ENCODE measurements around the gene ATXN7.

The ATXN7 gene

DNA sequence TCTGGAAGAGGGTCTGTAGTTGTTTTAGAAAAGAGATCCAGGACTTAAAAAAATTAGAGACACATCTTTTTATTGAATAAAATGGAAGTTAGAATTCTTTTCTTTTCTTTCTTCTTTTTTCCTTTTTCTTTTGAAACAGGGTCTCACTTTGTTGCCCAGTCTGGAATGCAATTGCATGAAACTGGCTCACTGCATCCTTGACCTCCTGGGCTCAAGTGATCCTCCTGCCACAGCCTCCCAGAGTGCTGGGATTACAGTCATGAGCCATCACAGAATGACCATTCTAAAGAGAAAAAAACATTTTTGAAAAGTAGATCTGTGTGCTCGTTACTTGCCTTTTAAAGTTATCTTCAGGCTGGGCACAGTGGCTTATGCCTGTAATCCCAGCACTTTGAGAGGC is 3.6 kb downstream of the ATXN7 start:
- DNase-seq = no peak

DNA sequence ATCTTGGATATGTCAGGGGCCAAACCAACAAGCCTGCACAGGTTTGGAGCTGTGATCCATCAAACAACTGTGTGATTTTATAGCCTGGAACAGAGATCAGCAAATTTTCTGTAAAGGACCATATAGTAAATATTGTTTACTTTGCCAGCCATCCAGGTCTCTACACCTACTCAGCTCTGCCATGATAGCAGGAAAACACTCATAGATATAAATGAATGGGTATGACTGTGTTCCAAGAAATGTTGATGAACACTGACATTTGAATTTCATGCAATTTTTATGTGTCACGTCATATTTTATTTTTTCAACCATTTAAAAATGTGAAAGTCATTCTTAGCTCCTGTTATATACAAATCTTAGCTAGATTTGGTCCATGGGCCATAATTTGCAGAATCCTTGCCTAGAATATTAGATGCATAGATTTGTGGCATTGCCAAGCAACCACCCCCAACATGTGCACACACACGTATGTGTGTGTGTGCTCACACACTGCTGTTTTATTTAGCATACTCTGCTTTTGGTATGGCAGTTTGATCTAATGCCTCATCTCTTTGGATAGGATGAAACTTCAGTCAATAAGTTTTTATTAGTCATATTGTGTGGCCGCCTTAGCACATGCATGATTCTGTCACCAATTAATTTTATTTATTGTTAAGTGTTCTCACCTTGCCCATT is 6.4 kb downstream of the ATXN7 start:
- DNase-seq = no peak

DNA sequence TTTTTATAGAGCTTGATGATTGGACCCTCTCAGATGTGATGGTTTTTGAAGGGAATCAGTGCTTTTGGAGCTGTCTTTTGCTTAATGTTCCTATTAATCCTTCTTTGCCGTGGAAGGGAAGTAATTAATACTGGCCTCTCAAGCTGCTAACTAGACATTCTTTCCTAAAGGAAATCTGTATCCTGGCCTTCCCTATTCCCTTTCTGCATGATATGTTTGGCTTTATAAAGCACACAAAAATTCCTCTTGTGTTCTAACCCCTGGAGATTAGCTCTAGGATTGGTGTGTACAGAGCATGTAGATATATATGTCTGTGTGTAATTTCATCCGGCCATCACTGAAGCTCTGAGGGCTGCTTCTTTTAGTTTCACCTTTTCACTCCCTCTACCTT is 6.9 kb downstream of the ATXN7 start:
- DNase-seq = no peak

DNA sequence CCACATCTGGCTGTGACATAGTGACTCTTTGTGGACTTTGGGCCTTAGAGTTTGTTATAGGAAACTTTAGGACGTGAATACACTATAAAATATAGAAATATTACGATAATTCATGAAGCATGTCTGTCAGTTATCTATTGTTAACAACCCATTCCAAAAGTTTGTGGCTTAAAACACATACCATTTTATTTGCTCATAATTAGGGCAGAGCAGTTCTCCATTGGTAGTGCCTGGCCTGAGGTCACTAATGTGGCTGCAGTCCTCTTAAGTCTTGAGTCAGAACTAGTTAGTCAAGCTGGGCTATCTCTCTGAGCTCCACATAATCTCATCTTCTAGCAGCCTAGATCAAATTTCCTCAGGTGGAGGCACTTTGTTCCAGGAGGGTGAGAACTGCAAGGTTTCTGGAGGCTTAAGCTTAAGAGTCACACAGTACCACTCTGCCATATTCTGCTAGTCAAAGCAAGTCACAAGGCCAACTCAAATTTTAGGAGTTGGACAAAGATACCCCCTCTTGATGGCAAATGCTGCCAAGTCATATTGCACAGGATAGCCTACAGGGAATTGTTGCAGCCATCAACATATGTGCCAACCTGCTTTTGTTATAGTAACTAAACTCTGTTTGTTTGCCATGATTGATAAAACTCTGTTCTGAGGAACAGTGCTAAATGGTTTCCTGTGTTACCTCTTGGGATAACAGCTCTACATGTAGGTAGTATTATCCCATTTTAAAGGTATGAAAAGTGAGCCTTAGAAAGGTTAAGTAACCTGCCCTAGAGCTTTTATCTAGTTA is 8.7 kb downstream of the ATXN7 start:
- no peak for DNase-seq

DNA sequence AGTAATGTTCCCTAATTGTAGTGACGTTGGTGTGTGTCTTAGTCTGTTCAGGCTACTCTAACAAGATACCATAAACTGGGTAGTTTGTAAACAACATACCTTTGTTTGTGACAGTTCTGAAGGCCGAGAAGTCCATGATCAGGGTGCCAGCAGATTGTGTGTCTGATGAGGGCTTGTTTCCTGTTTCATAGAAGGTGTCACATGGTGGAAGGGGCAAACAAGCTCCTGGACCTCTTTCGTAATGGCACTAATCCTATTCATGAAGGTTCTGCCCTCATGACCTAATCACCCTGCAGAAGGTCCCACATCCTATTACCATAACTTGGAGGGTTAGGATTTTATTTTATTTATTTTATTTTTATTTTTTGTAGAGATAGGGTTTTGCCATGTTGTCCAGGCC is 11.1 kb downstream of the ATXN7 start:
- DNase-seq = no peak

DNA sequence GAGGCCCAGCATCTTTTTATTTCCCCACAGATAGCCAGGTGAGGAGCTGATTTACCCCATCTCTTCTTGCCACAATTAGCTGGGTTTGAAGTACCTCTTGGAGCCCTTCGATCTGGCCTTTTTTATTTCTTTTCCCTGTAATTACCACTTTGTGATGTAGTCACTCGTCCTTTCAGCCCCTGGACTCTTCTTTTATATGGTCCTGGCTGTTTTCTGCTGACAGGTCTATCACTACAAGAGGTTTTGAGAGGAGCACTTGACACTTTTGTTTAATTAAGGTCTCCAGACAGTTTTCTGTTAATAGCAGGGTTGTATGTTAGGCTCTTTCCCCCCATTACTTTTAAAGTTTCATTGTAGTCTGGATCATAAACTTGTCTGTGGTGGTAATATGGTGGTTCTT is 11.8 kb downstream of the ATXN7 start:
- no peak for DNase-seq

DNA sequence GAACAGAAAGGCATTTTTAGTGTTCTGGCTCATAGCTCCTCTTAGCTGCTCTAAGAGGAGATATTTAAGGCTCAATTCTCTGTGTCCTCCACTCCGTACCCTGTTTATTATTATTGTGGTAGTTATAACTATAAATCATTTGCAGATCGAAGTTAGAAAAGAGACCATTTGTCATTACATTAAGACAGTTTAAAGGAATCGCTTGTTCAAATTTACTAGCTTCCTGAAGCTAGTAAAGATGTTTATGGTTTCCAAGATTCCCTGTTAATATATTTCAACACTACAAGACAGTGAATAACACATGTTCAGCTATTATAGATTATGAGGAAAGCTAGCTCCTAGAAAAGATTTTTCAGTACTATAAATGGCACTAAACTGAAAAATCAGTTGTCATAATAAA is 12.6 kb downstream of the ATXN7 start:
- DNase-seq = no peak

DNA sequence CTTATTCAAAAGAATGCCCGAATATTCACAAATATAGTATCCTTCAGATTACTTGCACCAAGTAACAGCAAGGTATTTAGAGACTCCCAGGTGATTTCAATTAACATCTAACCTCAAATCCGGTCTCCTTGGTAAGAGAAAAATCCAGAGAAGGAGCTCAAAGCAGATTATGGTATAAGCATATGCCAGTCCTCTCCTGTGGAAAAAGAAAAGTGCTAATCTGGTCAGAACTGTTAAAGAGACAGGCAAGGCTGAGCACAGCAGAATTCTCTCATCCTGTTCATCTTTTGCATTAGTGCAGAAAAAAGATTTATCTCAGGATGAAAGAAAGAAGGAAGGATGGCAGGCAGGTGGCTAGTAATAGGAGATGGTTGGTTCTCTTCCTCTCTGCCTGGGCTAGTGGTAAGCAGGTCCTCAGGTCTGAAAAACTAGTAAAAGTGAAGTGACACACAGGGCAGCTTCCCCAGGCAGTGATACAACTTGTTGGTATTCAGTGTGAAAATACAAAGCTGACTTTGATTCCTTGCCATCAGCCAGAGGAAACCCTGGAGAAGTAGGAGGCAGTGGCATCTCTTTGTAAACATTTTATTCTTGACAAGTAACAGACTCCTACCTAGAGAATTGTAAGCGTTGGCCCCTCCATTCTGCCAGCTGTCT is 14.2 kb downstream of the ATXN7 start:
- DNase-seq = no peak

DNA sequence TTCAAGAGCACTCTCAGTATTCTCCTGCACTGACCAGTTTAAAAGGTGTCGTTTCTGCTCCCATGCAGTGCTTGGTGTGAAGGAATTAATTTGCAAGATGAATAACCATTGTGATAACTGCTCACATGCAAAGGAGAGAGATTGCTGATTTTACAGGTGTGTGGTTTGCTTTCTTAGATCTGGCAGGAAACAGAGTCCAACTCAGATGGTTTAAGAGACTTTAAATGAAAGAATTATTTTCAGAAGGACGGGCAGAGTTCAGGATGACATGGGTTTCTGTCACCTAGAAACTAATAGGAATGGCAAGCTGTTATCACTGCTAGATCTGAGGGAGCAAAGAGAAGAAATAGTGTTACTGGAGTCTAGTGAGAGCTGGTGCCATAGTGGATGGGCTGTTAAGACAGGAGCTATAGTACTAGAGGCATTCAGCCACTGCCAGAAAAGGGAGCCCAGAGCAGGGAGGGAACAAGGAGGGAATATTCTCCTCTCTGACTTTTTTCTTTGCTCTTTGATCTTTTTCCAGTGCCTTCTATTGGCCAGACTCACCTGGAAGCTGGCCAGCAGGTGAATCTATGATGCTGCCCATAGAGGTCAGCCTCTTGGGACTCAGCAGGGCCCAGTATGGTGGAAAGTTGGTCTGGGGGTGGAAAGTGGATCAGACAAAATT is 14.9 kb downstream of the ATXN7 start:
- DNase-seq = no peak

DNA sequence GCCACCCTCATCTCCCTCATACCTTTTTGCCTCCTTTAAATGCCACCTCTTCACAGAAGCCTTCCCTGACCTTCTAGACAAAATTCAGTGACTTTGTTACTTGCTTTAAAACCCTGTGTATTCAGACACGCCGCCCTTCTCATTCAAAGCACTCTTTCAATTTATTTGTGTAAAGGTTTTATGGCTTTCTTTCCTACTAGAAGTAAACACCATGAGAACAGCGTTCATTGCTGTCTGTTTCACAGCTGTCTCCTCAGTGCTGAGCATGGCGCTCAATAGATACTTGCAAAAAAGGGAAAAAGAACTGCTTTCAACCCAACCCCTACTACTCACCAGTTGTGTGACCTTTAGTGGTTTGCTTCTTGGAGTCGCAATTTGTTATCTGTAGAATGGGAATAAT is 17.0 kb downstream of the ATXN7 start:
- no peak for DNase-seq

DNA sequence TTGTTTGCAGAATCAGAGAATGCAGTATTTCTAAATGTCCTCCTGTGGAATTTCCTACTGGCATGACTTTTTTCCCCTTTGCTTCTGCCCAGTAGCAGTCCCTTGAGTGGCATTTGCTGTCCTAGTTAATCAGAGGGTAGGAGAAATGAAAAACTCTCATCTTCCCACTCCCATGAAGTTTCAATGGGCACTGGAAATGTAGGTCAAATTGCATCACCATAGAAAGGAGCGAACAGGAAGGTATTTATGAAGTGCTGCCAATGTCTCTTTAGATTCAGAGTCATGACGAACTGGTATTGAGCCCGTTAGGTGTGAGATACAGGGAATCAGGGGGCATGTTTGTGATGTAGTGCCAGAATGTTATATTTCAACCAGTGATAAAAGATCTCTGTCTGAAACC is 23.2 kb downstream of the ATXN7 start:
- no peak for DNase-seq

DNA sequence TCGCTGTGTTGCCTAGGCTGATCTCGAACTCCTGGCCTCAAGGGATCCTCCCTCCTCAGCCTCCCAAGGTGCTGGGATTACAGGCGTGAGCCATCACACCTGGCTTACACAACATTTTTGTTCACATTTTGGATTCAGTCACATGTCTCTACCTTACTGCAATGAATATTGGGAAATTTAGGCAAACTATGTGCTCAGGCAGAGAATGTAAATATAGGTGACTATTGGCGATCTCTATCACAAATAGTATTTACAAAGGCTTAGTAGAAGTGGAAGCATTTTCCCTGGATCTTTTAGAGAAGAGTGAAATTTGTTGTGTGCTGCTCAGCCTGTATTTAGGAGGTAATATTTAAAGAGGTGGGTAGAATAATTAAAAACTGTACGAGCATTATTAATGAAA is 27.9 kb downstream of the ATXN7 start:
- DNase-seq = no peak

DNA sequence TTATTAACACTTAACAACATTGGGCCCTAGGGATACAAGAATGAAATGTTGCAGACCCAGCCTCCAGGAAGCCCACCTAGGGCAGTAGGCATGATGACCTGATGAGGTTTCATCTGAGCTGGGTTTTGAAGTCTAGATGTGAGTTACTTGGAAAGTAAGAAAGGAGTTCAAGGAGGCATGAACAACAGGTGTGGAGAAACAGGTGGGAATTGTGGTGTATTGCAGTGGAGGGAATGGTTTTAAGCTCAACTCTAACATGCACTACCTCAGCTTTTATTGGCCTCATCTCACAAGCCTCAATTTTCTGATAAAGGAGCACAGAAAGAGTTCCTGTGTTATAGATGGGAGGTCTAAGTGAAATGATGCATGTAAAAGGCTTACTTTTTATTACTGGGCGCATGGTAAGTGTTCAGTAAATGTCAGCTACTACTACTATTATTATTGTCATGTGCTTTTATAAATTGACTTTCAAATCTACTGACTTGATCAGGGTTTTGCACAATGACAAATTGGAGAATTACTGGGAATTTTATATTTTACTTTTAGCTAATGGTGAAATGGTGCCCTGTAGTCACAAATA is 29.2 kb downstream of the ATXN7 start:
- no peak for DNase-seq

DNA sequence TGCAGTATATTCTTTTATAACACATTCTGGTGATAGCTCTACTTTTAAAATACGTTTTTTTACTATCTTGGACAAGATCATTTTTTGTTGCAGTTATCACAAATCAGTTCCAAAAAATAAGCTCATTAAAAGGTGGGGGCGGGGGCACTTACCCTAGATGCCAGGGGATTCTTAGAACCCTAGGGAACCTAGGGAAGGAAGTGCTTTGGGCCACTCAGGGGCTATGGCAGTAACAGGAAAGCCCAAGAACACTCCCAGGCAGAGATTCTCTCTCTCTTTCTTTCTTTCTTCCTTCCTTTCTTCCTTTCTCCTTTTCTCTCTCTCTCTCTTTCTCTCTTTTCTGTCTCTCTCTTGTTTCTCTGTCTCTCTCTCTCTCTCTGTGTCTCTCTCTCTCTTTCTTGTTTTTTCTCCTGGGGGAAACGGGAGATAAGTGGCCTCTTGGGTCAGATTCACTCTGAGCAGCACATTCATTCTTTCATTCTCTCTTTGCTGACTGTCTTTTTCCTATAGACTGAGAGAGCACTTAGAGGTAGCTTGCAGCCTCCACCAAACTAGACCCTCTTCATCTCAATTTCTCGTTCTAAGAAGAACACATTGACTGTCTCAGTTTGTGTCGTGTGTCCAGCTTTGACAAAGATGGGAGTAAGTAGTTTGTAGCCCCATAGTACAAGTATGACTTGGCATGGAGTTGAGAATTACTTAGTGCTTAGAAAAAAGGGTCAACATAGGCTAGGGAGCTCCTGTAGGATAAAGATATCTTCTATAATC is 31.9 kb downstream of the ATXN7 start:
- no peak for DNase-seq

DNA sequence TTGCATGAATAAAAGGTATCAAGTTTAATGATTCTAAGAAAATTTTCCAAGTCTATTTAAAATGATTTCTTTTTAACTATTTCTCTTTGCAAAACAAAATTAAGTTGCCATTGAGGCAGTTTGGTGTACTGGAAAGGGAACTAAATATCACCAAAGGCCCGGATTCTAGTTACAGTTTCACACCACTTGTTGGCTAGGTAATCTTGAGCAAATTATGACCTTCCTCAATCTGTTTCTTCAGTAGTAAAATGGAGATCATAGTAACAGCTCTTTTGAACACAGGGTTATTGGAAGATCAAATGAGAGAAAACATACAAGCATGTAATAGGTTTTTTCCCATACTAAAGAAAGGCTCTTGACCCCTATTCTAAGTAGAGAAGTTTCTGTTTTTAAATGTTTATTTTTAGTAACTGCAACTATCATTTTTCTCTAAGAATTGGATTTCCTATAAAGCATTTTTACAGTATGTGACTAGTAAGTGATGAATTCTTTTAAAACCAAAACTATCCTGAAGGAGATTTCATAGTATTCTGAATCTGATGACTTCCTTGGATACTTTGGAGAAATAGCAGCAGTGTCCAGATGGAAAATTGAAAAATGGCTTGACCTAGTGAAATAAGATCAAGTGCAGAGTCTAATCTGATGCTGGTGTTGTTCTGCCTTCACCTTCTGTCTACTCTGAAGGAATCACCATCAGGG is 32.8 kb downstream of the ATXN7 start:
- DNase-seq = no peak

DNA sequence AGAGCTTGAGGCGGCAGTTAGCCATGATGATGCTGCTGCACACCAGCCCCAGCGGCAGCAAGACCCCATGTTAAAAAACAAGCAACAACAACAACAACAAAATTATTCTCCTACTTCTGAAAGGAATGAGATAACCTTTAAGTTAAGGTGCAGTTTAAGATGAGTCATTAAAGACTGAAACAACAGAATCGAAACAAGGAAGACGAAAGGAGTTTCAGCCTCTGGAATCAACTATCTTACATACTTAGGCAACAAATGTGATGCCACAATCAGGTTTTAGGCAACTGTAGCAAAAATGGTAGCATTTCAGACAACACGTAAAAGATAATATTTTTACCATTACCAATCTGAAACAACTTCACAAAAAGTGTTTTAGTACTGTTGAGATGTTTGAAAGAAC is 36.3 kb downstream of the ATXN7 start:
- no peak for DNase-seq

DNA sequence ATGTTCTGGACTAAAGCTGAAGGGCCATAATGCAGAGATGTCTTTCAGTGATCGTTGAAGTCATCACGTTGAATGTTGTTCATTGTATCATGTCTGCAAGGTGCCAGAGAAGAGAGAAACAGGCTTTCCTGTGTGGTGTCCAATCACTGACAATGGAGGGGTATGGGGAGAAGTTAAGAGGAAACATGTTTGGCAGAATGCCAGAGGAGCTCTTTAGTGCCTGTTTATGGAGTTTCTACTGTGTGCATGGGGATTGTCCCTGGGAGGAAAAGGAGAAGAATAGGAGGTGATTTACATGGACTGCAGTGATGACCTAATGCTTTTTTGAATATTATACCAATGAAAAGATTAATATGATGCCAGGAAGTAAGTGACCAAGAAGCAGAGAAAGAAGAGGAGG is 36.8 kb downstream of the ATXN7 start:
- no peak for DNase-seq

DNA sequence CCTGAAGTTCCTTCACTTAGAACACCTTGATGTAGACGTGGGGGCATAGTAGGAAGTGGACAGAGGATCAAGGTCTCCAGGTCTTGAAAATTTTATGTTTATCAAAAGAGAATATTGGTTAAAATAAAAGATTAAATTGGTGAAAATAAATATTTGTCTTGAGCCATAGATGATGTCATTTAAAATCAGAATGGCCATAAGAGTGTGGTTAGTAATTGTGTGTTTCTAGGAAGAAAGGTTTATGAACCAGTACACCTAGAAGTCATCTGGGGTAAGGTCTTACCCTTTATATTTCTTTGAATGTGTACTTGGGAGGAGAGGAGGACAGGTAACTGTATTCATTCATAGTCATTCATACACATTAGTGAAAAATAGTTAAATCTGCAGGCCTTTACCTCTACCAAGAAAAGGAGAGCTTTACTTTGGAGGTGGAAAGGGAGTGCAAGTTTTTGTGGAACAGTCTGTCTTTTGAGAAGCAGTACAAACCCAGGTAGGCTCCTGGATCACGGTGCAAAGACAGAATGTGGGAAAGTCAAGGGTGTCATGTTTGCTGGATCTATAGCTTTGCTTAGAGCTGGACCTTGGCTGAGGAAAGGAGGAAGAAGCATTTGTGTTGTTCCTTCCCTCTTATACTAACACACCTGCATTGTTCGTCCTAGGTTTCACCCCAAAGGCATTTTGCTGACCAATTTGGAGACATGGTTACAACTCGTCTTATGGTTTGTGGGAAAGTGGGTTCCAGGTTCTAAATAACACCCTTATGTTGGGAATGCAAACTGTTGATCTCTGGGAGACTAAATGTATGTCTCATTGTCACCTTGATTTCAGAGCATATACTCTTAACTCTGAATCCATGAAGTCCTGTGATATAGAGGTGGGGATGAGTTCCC is 42.3 kb downstream of the ATXN7 start:
- DNase-seq = no peak

DNA sequence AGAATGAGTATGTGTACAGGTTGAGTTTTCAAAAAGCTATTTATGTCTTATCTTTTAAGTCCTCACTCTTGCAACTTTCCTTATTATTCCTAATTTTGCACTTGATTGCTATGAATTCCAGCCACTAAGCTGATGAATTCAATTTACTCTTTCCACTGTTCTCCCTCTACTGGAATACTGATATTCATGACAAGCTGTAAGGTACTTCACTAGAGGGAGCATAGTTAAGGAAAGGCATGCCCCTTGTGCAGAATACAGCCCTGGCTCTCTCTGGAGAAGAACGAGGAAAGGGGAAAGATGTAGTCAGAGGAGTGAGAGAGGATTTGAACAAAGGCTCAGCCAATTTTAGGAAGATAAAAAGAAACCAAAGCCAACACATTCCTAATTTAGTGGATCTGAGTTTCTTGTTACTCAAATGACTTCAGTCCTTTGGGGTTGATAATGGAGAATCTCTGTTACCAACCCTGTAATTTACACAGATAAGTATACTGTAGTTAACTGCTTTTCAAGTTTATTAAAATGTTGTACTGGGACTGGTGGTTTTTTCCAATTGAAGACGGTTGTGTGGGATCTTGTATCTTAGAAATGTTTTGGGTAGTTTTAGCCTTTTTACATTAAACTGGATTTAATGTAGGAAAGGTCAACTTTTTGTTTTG is 44.5 kb downstream of the ATXN7 start:
- DNase-seq = no peak

DNA sequence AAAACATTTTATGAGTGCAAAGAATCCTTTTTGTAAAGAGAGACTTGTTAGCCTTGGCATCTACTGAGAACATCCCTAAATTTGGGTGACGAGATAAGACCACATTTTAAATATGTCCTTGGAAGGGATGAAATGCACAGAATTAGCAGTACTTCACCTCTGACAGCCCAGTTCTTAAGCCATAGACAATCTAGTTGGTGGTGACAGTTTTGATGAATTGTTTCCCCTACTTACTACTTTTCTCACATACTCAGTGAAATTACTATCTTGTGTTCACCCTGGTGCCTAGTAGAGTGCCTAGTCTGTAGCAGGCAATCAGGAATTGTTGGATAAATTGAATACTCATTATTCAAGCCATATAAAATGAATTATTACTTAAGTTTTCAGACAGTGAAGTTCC is 45.1 kb downstream of the ATXN7 start:
- DNase-seq = no peak

All from activated CD4-positive, alpha-beta T cell treated with anti-CD3 and anti-CD28 coated beads for 1 hour (primary cell).